Measurements from ENCODE around the gene EFHB.
"Not testable (repeated sequence)": the region's sequence is repeated elsewhere in the genome, so short reads cannot be mapped to it uniquely, and the experiment has no call there.

EFHB gene

DNA sequence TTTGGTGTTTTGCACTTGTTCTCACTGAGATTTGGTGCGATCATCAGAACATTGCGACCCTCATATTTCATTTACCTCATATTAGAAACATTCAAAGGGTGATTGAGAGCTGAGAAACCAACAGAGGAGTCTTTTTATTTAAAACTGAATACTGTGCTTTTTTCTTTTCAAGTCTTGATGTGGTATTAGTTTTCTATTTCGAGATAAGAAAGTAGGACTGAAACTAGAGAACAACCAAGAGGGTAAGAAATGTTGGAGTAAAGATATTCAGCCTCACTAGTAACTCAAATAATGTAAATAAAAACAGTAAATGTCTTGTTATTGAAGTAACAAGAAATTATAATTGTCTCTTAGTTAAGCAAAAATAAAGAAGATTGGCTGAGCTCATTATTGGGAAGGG is 26.5 kb downstream of the EFHB start:
- no peaks in the 10 kb centered on the region for H3K9me3 ChIP-seq (ENCODE audit: low read length)
- no peak for TF ChIP-seq EZH2 (IDR thresholded peaks at IDR 0.05; ENCODE audit: borderline replicate concordance, low read length)
- TF ChIP-seq CTCF (IDR thresholded peaks at IDR 0.05; ENCODE audit: low read length): no peak
- H3K9me2 ChIP-seq (ENCODE audit: low read depth, low read length): no peaks in the 10 kb centered on the region
- no peaks in the 10 kb centered on the region for H3K36me3 ChIP-seq (ENCODE audit: insufficient read depth, low read length)
- H3K9ac ChIP-seq (ENCODE audit: low read length): no peak overlapping the region
- H3K4me3 ChIP-seq (ENCODE audit: low read depth, low read length, poor library complexity, severe bottlenecking): no peak overlapping the region
- H3K27me3 ChIP-seq (ENCODE audit: insufficient read depth, low read length): no peaks in the 10 kb centered on the region
- H3K79me2 ChIP-seq (ENCODE audit: insufficient read depth, low read length): no peaks in the 10 kb centered on the region
- H2AFZ ChIP-seq (ENCODE audit: low read length): no peak overlapping the region
- no peak overlapping the region for H3K4me2 ChIP-seq (ENCODE audit: low read length)
- H3K4me1 ChIP-seq (ENCODE audit: insufficient read depth, low read length, severe bottlenecking): no peaks in the 10 kb centered on the region
- H4K20me1 ChIP-seq (ENCODE audit: insufficient read depth, low read length): no peaks in the 10 kb centered on the region
- no peaks in the 10 kb centered on the region for H3F3A ChIP-seq (ENCODE audit: insufficient read depth, low read length)
- H3K27ac ChIP-seq (ENCODE audit: low read depth, low read length, poor library complexity, severe bottlenecking): no peak overlapping the region

GRCh38 chr3:19903649-19904048 is 30.4 kb downstream of the EFHB start:
- H2AFZ ChIP-seq (ENCODE audit: low read length): no peak overlapping the region
- H4K20me1 ChIP-seq (ENCODE audit: insufficient read depth, low read length): no peaks in the 10 kb centered on the region
- no peaks in the 10 kb centered on the region for H3K36me3 ChIP-seq (ENCODE audit: insufficient read depth, low read length)
- no peak overlapping the region for H3K4me2 ChIP-seq (ENCODE audit: low read length)
- no peaks in the 10 kb centered on the region for H3K27me3 ChIP-seq (ENCODE audit: insufficient read depth, low read length)
- no peak overlapping the region for H3K9ac ChIP-seq (ENCODE audit: low read length)
- no peak overlapping the region for H3K27ac ChIP-seq (ENCODE audit: low read depth, low read length, poor library complexity, severe bottlenecking)
- TF ChIP-seq EZH2 (IDR thresholded peaks at IDR 0.05; ENCODE audit: borderline replicate concordance, low read length): no peak
- no peaks in the 10 kb centered on the region for H3K9me2 ChIP-seq (ENCODE audit: low read depth, low read length)
- no peaks in the 10 kb centered on the region for H3K79me2 ChIP-seq (ENCODE audit: insufficient read depth, low read length)
- no peaks in the 10 kb centered on the region for H3K9me3 ChIP-seq (ENCODE audit: low read length)
- no peaks in the 10 kb centered on the region for H3K4me1 ChIP-seq (ENCODE audit: insufficient read depth, low read length, severe bottlenecking)
- H3F3A ChIP-seq (ENCODE audit: insufficient read depth, low read length): no peaks in the 10 kb centered on the region
- H3K4me3 ChIP-seq (ENCODE audit: low read depth, low read length, poor library complexity, severe bottlenecking): no peak overlapping the region

GRCh38 chr3:19901918-19902317 is 32.1 kb downstream of the EFHB start:
- Histone ChIP-seq H3K4me2 (ENCODE audit: low read length) (no peak overlapping the region), H3K36me3 (ENCODE audit: insufficient read depth, low read length) (no peaks in the 10 kb centered on the region), H3K27me3 (ENCODE audit: insufficient read depth, low read length) (no peaks in the 10 kb centered on the region), H3K9ac (ENCODE audit: low read length) (no peak overlapping the region), H3F3A (ENCODE audit: insufficient read depth, low read length) (no peaks in the 10 kb centered on the region), H3K9me3 (ENCODE audit: low read length) (no peaks in the 10 kb centered on the region), H3K4me1 (ENCODE audit: insufficient read depth, low read length, severe bottlenecking) (no peaks in the 10 kb centered on the region), H3K27ac (ENCODE audit: low read depth, low read length, poor library complexity, severe bottlenecking) (no peak overlapping the region), H2AFZ (ENCODE audit: low read length) (no peak overlapping the region), H3K9me2 (ENCODE audit: low read depth, low read length) (no peaks in the 10 kb centered on the region), H3K4me3 (ENCODE audit: low read depth, low read length, poor library complexity, severe bottlenecking) (no peak overlapping the region), H4K20me1 (ENCODE audit: insufficient read depth, low read length) (no peaks in the 10 kb centered on the region), H3K79me2 (ENCODE audit: insufficient read depth, low read length) (no peaks in the 10 kb centered on the region)
- TF ChIP-seq EZH2 (IDR thresholded peaks at IDR 0.05; ENCODE audit: borderline replicate concordance, low read length) (no peak), CTCF (IDR thresholded peaks at IDR 0.05; ENCODE audit: low read length) (no peak)

- H3K79me2 ChIP-seq (ENCODE audit: insufficient read depth, low read length): no peaks in the 10 kb centered on the region
- no peaks in the 10 kb centered on the region for H3K27me3 ChIP-seq (ENCODE audit: insufficient read depth, low read length)
- H3K36me3 ChIP-seq (ENCODE audit: insufficient read depth, low read length): no peaks in the 10 kb centered on the region
- H3K9me3 ChIP-seq (ENCODE audit: low read length): no peaks in the 10 kb centered on the region
- no peak for TF ChIP-seq EZH2 (IDR thresholded peaks at IDR 0.05; ENCODE audit: borderline replicate concordance, low read length)
- TF ChIP-seq CTCF (IDR thresholded peaks at IDR 0.05; ENCODE audit: low read length): no peak
- no peak overlapping the region for H3K4me2 ChIP-seq (ENCODE audit: low read length)
- H3K9me2 ChIP-seq (ENCODE audit: low read depth, low read length): no peaks in the 10 kb centered on the region
- no peak overlapping the region for H3K27ac ChIP-seq (ENCODE audit: low read depth, low read length, poor library complexity, severe bottlenecking)
- H2AFZ ChIP-seq (ENCODE audit: low read length): no peak overlapping the region
- H3K9ac ChIP-seq (ENCODE audit: low read length): no peak overlapping the region
- no peak overlapping the region for H3K4me3 ChIP-seq (ENCODE audit: low read depth, low read length, poor library complexity, severe bottlenecking)
- no peaks in the 10 kb centered on the region for H3K4me1 ChIP-seq (ENCODE audit: insufficient read depth, low read length, severe bottlenecking)
- no peaks in the 10 kb centered on the region for H4K20me1 ChIP-seq (ENCODE audit: insufficient read depth, low read length)
- H3F3A ChIP-seq (ENCODE audit: insufficient read depth, low read length): no peaks in the 10 kb centered on the region
These were observed 32.7 kb downstream of the EFHB start for GRCh38 chr3:19901337-19901736.

GRCh38 chr3:19899833-19900232 is 34.2 kb downstream of the EFHB start:
- H3K9ac ChIP-seq (ENCODE audit: low read length); H3K27ac ChIP-seq (ENCODE audit: low read depth, low read length, poor library complexity, severe bottlenecking); H2AFZ ChIP-seq (ENCODE audit: low read length); H3K4me2 ChIP-seq (ENCODE audit: low read length); H3K4me1 ChIP-seq (ENCODE audit: insufficient read depth, low read length, severe bottlenecking); H3F3A ChIP-seq (ENCODE audit: insufficient read depth, low read length); H3K36me3 ChIP-seq (ENCODE audit: insufficient read depth, low read length); H3K9me3 ChIP-seq (ENCODE audit: low read length); H3K4me3 ChIP-seq (ENCODE audit: low read depth, low read length, poor library complexity, severe bottlenecking); H3K27me3 ChIP-seq (ENCODE audit: insufficient read depth, low read length); H4K20me1 ChIP-seq (ENCODE audit: insufficient read depth, low read length); H3K9me2 ChIP-seq (ENCODE audit: low read depth, low read length); H3K79me2 ChIP-seq (ENCODE audit: insufficient read depth, low read length): not testable (repeated sequence)

All from OCI-LY1 (cell line).